SK-N-SH (cell line): ENCODE measurements around the gene NYNRIN. TPM values are rescaled to one million over a fixed set of nuclear protein-coding genes. Genes with fewer than 3 reads are reported as not detected.

Source experiments
- CTCF ChIA-PET: fragments of 300-600, 350-600 bp; formaldehyde crosslinking; extraction: SDS; loops from one replicate; lab custom pipeline; 2021; lab: Yijun Ruan, JAX
- POLR2A ChIA-PET: fragments of 350-600 bp; sonication (Branson Sonifier 250); formaldehyde crosslinking; extraction: SDS; loops from one replicate; lab custom pipeline; 2020; ENCODE audit warnings: antibody characterized with exemption, inconsistent platforms; lab: Yijun Ruan, JAX
- DNase-seq: peaks from one replicate; pipeline ENCODE4 v3.0.0; 2012
- H2AFZ ChIP-seq: fragments of 200-600 bp; sonication (generic); 2 replicates; pipeline ENCODE4 v1.8.1; 2016; ENCODE audit warnings: antibody characterized with exemption, mild to moderate bottlenecking, low read depth
- H3F3A ChIP-seq: fragments of 200-600 bp; sonication (generic); replicated peaks from 2 replicates; pipeline ENCODE3; 2016; ENCODE audit warnings: antibody characterized with exemption, mild to moderate bottlenecking; ENCODE audit not compliant: insufficient read depth
- H3K27ac ChIP-seq, 2 experiments: fragments of 200-500 bp in 1 of 2; fragments of 200-600 bp in 1 of 2; sonication (Bioruptor generic) in 1 of 2; sonication (generic), shearing (Covaris generic) in 1 of 2; 2 replicates each; pipeline versions ENCODE4 v1.5.1 to v1.6.1; 2014 to 2016; ENCODE audit warnings: low read depth in 2 of 2, inconsistent platforms in 1 of 2, low read length in 1 of 2, mild to moderate bottlenecking in 1 of 2, mixed read lengths in 1 of 2
- H3K27me3 ChIP-seq: fragments of 200-600 bp; sonication (generic), shearing (Covaris generic); 2 replicates; pipeline ENCODE4 v1.6.1; 2016; ENCODE audit warnings: mixed run types; ENCODE audit not compliant: insufficient read depth
- H3K36me3 ChIP-seq, 2 experiments: fragments of 200-500 bp in 1 of 2; fragments of 200-600 bp in 1 of 2; sonication (Bioruptor generic) in 1 of 2; sonication (generic) in 1 of 2; replicated peaks in 1 of 2; 2 replicates each; pipeline versions ENCODE3 to v1.5.1; 2014 to 2016; ENCODE audit warnings: low read length in 1 of 2, mild to moderate bottlenecking in 1 of 2; ENCODE audit not compliant: insufficient read depth in 2 of 2, control insufficient read depth in 1 of 2
- H3K4me1 ChIP-seq, 2 experiments: fragments of 200-500 bp in 1 of 2; fragments of 200-600 bp in 1 of 2; sonication (Bioruptor generic) in 1 of 2; sonication (generic), shearing (Covaris generic) in 1 of 2; 2 replicates each; pipeline versions ENCODE4 v1.5.1 to v1.6.1; 2014 to 2016; ENCODE audit warnings: low read depth in 1 of 2, low read length in 1 of 2, mixed run types in 1 of 2; ENCODE audit not compliant: insufficient read depth in 2 of 2, control insufficient read depth in 1 of 2
- H3K4me2 ChIP-seq: fragments of 200-600 bp; sonication (generic), shearing (Covaris generic); 2 replicates; pipeline ENCODE4 v1.6.1; 2017; ENCODE audit warnings: mixed run types
- H3K4me3 ChIP-seq, 2 experiments: fragments of 200-500 bp in 1 of 2; fragments of 200-600 bp in 1 of 2; sonication (Bioruptor generic) in 1 of 2; sonication (generic), shearing (Covaris generic) in 1 of 2; 2 replicates each; pipeline versions ENCODE4 v1.5.1 to v1.8.1; 2014 to 2016; ENCODE audit warnings: low read depth in 2 of 2, inconsistent platforms in 1 of 2, low read length in 1 of 2, mild to moderate bottlenecking in 1 of 2, mixed read lengths in 1 of 2, moderate library complexity in 1 of 2
- H3K79me2 ChIP-seq: fragments of 200-600 bp; sonication (generic); 2 replicates; pipeline ENCODE4 v1.8.1; 2017; ENCODE audit warnings: mild to moderate bottlenecking; ENCODE audit not compliant: insufficient read depth
- H3K9ac ChIP-seq: fragments of 200-600 bp; sonication (generic); 2 replicates; pipeline ENCODE4 v1.6.1; 2017; ENCODE audit warnings: mixed run types
- H3K9me2 ChIP-seq: fragments of 200-600 bp; sonication (generic); 2 replicates; pipeline ENCODE4 v1.6.1; 2017; ENCODE audit warnings: mixed run types
- H3K9me3 ChIP-seq: fragments of 200-600 bp; sonication (generic); 2 replicates; pipeline ENCODE4 v1.6.1; 2017; ENCODE audit warnings: mixed run types, mild to moderate bottlenecking, moderate library complexity
- H4K20me1 ChIP-seq: fragments of 200-600 bp; sonication (generic); 2 replicates; pipeline ENCODE4 v1.6.1; 2017; ENCODE audit warnings: mild to moderate bottlenecking, mixed run types; ENCODE audit not compliant: insufficient read depth
- CHD2 ChIP-seq: fragments of 150-350 bp; IDR thresholded peaks from 2 replicates; pipeline ENCODE4 v1.6.1; 2018; ENCODE audit warnings: low read length; ENCODE audit not compliant: partially characterized antibody
- FOSL2 ChIP-seq: IDR thresholded peaks from 2 replicates; pipeline ENCODE4 v1.4.0; 2012; ENCODE audit warnings: low read depth, mild to moderate bottlenecking, moderate library complexity, borderline replicate concordance
- GATA2 ChIP-seq: sonication (generic); formaldehyde crosslinking; IDR thresholded peaks from 2 replicates; pipeline ENCODE4 v1.5.0; 2020; ENCODE audit warnings: mild to moderate bottlenecking, missing genetic modification reagents
- IRF3 ChIP-seq: fragments of 150-350 bp; IDR thresholded peaks from 2 replicates; pipeline ENCODE4 v1.6.1; 2016; ENCODE audit warnings: mild to moderate bottlenecking, low read depth, low read length
- JUND ChIP-seq: IDR thresholded peaks from 2 replicates; pipeline ENCODE4 v1.4.0; 2012
- MEF2A ChIP-seq: IDR thresholded peaks from 2 replicates; pipeline ENCODE4 v1.4.0; 2012; ENCODE audit warnings: low read depth, borderline replicate concordance
- MXI1 ChIP-seq: IDR thresholded peaks from 2 replicates; pipeline ENCODE4 v1.6.1; 2012; ENCODE audit warnings: mild to moderate bottlenecking, low read depth, low read length, improper control_type of control experiment
- POLR2AphosphoS5 ChIP-seq: IDR thresholded peaks from 2 replicates; pipeline ENCODE4 v1.6.1; 2012; ENCODE audit warnings: low read depth, low read length
- RAD21 ChIP-seq: IDR thresholded peaks from 2 replicates; pipeline ENCODE4 v1.6.1; 2012; ENCODE audit warnings: mild to moderate bottlenecking, low read length
- TAF1 ChIP-seq: IDR thresholded peaks from 2 replicates; pipeline ENCODE4 v1.6.1; 2012; ENCODE audit warnings: low read depth, mild to moderate bottlenecking, low read length, moderate library complexity, borderline replicate concordance
- TCF12 ChIP-seq: IDR thresholded peaks from 2 replicates; pipeline ENCODE4 v1.4.0; 2012
- USF2 ChIP-seq: fragments of 150-350 bp; IDR thresholded peaks from 2 replicates; pipeline ENCODE4 v1.6.1; 2017; ENCODE audit warnings: antibody characterized with exemption, low read length, low read depth, borderline replicate concordance
- ZBTB33 ChIP-seq: IDR thresholded peaks from 2 replicates; pipeline ENCODE4 v1.4.0; 2012; ENCODE audit warnings: low read depth, borderline replicate concordance
- WGBS: methylation state at CpG from one replicate; pipeline ENCODE4 v1.1.6; 2017; ENCODE audit warnings: low lambda C conversion rate; 5-methylcytosine and 5-hydroxymethylcytosine counted together
- polyA plus RNA-seq, 3 experiments: library from polyadenylated mRNA; depleted of rRNA; stranded (reverse); fragments of >200 nt; gene quantifications; 2 replicates each; pipeline ENCODE4 v1.2.3, GENCODE V29; 2012

The NYNRIN gene
- polyA plus RNA-seq, 1 of the 3 experiments (the other 2 are of a cell fraction) = 4.8 TPM

GRCh38 chr14:24435192-24435810 lies 36.5 kb downstream of the NYNRIN start (continued):
- no peak for TF ChIP-seq ZBTB33
- no peak for TF ChIP-seq TCF12
- no peak for TF ChIP-seq RAD21
- TF ChIP-seq FOSL2 = no peak
- no peak for TF ChIP-seq TAF1
- no peak for TF ChIP-seq MXI1

GRCh38 chr14:24435998-24436354 lies 37.2 kb downstream of the NYNRIN start:
- Histone ChIP-seq H3K4me3 (no peak overlapping the region), H3K27ac (no peak overlapping the region; a peak in 1 of 4 replicates), H3K27me3 (no peaks in the 10 kb centered on the region), H2AFZ (no peak overlapping the region), H3F3A (peaks cover 31% of the 10 kb centered on the region), H3K9me3 (no peaks in the 10 kb centered on the region), H3K9me2 (no peaks in the 10 kb centered on the region), H3K79me2 (peaks cover 38% of the 10 kb centered on the region)
- CTCF ChIA-PET = interaction anchor here (0.9 to 16.4 kb wide), 26 partner anchors 8 to 224 kb away, joined by 3 to 445 read pairs (median 16); partner anchors contain the start of genes ADCY4, CIDEB, DHRS1 and LTB4R
- no peak for DNase-seq
- no peak for TF ChIP-seq IRF3
- TF ChIP-seq CHD2 = no peak
- no peak for TF ChIP-seq USF2
- no peak for TF ChIP-seq POLR2AphosphoS5
- no peak for TF ChIP-seq GATA2 (CRISPR knock-in tag)
- no peak for TF ChIP-seq MXI1
- TF ChIP-seq MEF2A = no peak
- no peak for TF ChIP-seq RAD21
- no peak for TF ChIP-seq JUND
- no peak for TF ChIP-seq TAF1
- TF ChIP-seq, all 33 proteins: peak for 0
- POLR2A ChIA-PET = interaction anchor here (0.6 to 2.1 kb wide), 3 partner anchors 102 to 882 kb away, joined by 4 to 14 read pairs (median 6); no protein-coding TSS in a partner anchor
- Histone ChIP-seq H3K9ac (no peak overlapping the region), H3K4me2 (no peak overlapping the region), H4K20me1 (peaks cover 16% of the 10 kb centered on the region), H3K4me1 (peaks cover 14 to 24% of the 10 kb centered on the region in 2 experiments; a peak in 2 of 4 replicates), H3K36me3 (peaks cover 49 to 74% of the 10 kb centered on the region in 2 experiments)
- 78% methylated on average over 6 of the region's 6 CpGs for WGBS
